ENCODE measurements around the gene BTBD9.

DNA sequence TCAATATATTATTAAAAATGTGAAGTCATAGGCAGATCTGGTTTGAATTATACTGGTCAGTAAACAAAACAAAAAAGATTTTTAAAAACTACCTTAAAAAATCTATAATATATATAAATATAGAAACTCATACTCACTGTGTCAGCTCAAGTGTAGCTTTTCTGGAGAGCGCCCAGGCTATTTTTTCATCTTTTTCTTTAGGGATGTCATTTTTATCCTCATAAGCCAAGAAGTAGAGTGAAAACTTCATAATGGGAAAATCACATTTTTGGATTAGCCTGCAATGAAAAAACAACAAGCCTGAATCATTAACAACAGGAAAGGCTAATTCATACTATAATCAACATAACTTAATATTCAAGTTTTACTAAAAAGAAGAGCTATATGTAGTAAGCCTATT lies 44.5 kb upstream of the BTBD9 start:
- TF ChIP-seq ZNF668 (CRISPR knock-in tag; IDR thresholded peaks at IDR 0.05) (no peak), EP300 (IDR thresholded peaks at IDR 0.05; ENCODE audit: low read length) (no peak), ZNF239 (CRISPR knock-in tag; IDR thresholded peaks at IDR 0.05) (no peak), DNMT1 (IDR thresholded peaks at IDR 0.05) (no peak), PTRF (tag; IDR thresholded peaks at IDR 0.05) (no peak)
- TF ChIP-seq, protein P1, sequence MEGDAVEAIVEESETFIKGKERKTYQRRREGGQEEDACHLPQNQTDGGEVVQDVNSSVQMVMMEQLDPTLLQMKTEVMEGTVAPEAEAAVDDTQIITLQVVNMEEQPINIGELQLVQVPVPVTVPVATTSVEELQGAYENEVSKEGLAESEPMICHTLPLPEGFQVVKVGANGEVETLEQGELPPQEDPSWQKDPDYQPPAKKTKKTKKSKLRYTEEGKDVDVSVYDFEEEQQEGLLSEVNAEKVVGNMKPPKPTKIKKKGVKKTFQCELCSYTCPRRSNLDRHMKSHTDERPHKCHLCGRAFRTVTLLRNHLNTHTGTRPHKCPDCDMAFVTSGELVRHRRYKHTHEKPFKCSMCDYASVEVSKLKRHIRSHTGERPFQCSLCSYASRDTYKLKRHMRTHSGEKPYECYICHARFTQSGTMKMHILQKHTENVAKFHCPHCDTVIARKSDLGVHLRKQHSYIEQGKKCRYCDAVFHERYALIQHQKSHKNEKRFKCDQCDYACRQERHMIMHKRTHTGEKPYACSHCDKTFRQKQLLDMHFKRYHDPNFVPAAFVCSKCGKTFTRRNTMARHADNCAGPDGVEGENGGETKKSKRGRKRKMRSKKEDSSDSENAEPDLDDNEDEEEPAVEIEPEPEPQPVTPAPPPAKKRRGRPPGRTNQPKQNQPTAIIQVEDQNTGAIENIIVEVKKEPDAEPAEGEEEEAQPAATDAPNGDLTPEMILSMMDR (IDR thresholded peaks at IDR 0.05 in 2 of 3, conservative IDR thresholded peaks at IDR 0.05 in 1 of 3; ENCODE audit: insufficient read depth in 2 of 3, low read depth in 1 of 3, low read length in 3 of 3), result no peak
- TF ChIP-seq, protein P2, sequence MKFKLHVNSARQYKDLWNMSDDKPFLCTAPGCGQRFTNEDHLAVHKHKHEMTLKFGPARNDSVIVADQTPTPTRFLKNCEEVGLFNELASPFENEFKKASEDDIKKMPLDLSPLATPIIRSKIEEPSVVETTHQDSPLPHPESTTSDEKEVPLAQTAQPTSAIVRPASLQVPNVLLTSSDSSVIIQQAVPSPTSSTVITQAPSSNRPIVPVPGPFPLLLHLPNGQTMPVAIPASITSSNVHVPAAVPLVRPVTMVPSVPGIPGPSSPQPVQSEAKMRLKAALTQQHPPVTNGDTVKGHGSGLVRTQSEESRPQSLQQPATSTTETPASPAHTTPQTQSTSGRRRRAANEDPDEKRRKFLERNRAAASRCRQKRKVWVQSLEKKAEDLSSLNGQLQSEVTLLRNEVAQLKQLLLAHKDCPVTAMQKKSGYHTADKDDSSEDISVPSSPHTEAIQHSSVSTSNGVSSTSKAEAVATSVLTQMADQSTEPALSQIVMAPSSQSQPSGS (CRISPR knock-in tag; IDR thresholded peaks at IDR 0.05), result no peak
